HG03575 (cell line): ENCODE results near the gene HECW1.

Source experiments
- ATAC-seq: cut with Tn5 transposase; IDR thresholded peaks from one replicate; pipeline ENCODE4 v1.9.1; 2021; ENCODE audit not compliant: unreplicated experiment, insufficient number of reproducible peaks, low FRiP score; ENCODE audit errors: extremely low read depth

HECW1 gene

DNA sequence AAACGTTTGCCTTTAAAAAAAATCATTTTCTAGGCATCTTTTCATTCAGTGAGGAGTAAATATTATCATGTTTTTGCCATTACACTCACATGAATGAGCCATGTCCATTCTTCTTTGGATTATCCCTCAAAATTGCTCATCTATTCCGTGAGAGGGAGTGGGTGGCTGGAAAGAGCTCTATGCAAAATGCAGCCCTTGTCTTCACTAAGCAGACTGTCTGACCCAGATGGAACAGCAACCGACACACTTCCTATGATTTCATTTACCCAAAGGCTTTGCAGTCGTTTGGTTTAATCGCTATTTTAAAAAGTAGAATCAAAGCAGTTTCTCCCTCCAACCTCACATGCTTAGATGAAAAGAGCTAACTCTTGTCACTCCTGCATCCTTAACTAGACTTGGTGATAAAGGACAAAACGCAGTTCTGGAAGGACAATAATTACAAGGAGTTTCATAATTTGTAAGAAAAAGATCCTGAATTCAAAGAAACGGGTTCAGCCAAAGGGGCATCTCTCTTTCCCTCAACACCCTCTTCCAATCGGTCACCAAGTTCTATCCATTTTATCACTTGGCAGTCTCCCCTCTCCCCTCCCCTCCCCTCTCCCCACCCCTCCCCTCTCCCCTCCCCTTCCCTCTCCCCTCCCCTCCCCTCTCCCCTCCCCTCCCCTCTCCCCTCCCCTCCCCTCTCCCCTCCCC is 272.3 kb downstream of the HECW1 start:
- ATAC-seq = no peak

GRCh38 chr7:43385309-43385680 is 272.8 kb downstream of the HECW1 start:
- no peak for ATAC-seq

GRCh38 chr7:43385856-43386255 is 273.4 kb downstream of the HECW1 start:
- ATAC-seq = no peak

DNA sequence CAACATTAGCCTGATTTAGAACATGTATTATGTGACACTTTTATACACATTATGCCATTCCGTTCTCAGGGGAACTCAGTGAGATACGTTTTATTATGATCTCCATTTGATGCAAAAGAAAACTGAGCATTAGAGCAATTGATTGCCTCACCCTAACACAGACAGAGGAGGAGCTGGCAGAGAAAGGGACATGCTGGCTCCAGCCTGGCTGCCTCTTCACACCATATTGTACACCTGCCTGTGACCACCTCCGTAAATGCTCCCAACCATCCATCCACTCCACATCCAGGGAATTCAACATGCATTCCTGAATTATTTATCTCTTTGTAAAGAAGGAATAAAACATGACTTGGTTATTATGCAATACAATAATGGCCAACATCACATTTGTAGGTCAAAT is 275.5 kb downstream of the HECW1 start:
- ATAC-seq = no peak

GRCh38 chr7:43390576-43390975 is 278.1 kb downstream of the HECW1 start:
- no peak for ATAC-seq

DNA sequence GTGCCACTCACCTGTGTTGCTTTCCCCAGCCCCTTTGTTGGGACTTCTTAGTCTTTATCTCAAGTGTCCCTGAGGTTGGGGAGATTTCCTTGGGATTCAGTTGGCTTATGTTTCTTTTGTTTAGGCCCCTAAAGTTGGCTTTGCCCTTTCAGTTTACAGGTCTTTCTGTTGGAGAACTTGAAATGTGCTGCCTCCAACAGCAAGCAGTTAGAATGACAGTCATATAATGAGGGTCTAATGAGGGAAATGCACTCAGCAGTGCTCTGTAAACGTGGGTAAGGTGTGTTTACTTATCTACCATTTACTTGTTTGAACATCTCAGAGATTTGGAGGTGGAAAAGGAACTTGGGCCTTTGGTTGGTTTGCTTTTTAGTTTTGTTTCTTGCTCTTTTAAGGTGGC is 279.1 kb downstream of the HECW1 start:
- no peak for ATAC-seq

- no peak for ATAC-seq
These were observed 280.3 kb downstream of the HECW1 start for GRCh38 chr7:43392638-43393330.

DNA sequence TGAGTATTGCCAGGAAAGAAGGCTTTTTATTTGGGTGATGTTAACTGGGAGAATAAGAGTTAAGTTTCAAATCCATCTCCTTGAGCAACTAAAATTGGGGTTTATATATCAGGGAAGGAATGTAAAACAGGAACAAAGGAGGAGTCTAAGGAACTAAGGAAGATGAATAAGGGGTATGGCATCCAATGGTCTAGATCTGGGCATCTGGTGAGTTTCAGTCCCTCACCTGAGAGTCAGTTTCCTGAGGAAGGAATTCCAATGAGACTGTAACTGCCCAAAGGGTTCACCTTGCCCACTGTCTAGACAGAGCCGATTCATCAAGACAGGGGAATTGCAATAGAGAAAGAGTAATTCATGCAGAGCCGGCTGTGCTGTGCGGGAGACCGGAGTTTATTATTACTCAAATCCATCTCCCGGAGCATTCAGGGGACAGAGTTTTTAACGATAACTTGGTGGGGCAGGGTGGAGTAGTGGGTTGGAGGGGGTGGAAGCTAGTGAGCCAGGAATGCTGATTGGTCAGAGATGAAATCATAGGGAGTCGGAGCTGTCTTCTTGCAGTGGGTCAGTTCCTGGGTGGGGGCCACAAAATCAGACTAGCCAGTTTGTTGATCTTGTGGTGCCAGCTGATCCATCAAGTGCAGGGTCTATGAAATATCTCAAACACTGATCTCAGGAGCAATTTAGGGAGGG is 282.1 kb downstream of the HECW1 start:
- ATAC-seq = no peak

GRCh38 chr7:43395351-43395750 is 282.9 kb downstream of the HECW1 start:
- ATAC-seq = no peak

GRCh38 chr7:43396187-43396740 is 283.8 kb downstream of the HECW1 start:
- ATAC-seq = no peak

- no peak for ATAC-seq
These were observed 286.4 kb downstream of the HECW1 start for GRCh38 chr7:43398831-43399230.

- no peak for ATAC-seq
These were observed 293.5 kb downstream of the HECW1 start for GRCh38 chr7:43405948-43406347.

GRCh38 chr7:43406961-43407360 is 294.5 kb downstream of the HECW1 start:
- no peak for ATAC-seq

DNA sequence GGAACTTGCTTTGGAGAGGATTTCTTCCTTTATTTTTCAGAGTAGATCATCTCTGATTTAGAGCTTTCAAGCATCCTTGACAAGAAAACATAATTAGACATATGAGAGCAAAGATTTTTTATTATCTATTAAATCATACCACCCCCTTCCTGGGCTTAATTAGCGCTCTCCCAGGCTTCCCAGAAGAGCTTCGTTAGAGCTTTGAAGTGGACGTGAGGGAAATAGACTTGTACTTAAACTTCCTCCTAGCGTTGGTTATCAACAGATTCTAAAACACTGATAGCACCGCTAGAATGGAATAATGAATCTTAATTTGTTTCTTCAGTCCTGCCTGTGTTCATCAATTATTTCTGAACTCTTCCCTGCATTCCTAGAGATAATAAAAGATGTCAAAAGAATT is 296.5 kb downstream of the HECW1 start:
- ATAC-seq = no peak

GRCh38 chr7:43417455-43417854 is 305.0 kb downstream of the HECW1 start:
- no peak for ATAC-seq

GRCh38 chr7:43430411-43430810 is 318.0 kb downstream of the HECW1 start:
- ATAC-seq = no peak

GRCh38 chr7:43431020-43431595 is 318.7 kb downstream of the HECW1 start:
- no peak for ATAC-seq

- ATAC-seq = no peak
These were observed 321.2 kb downstream of the HECW1 start for GRCh38 chr7:43433639-43434038.

- ATAC-seq = no peak
These were observed 324.6 kb downstream of the HECW1 start for GRCh38 chr7:43437001-43437400.
